ENCODE results near the gene ATOX1.

DNA sequence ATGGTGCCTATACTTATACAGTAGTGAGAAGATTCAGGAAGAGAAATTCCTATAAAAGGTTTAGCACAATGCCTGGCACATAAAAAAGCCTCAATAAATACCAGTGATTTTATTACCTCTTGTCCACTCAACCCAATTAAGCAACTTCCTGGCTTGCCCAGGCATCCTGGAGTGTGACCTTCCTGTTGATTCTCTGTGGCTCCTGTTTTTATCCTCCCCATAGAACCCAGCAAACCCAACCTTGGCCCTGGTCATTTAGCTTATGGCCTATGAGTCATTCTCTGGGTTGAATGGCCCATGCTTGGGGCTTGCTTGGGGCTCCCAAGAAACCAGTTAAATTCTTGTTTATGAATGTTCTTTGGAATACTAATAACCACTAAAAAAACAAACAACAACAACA, 50.3 kb downstream of the ATOX1 start:
- TF ChIP-seq, protein P1, sequence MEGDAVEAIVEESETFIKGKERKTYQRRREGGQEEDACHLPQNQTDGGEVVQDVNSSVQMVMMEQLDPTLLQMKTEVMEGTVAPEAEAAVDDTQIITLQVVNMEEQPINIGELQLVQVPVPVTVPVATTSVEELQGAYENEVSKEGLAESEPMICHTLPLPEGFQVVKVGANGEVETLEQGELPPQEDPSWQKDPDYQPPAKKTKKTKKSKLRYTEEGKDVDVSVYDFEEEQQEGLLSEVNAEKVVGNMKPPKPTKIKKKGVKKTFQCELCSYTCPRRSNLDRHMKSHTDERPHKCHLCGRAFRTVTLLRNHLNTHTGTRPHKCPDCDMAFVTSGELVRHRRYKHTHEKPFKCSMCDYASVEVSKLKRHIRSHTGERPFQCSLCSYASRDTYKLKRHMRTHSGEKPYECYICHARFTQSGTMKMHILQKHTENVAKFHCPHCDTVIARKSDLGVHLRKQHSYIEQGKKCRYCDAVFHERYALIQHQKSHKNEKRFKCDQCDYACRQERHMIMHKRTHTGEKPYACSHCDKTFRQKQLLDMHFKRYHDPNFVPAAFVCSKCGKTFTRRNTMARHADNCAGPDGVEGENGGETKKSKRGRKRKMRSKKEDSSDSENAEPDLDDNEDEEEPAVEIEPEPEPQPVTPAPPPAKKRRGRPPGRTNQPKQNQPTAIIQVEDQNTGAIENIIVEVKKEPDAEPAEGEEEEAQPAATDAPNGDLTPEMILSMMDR (conservative IDR thresholded peaks at IDR 0.05) = no peak
- TF ChIP-seq ZFX (IDR thresholded peaks at IDR 0.05) = no peak
